Large intestine (tissue), 3 donors: ENCODE results near the gene GPATCH4. TPM values are rescaled to one million over a fixed set of nuclear protein-coding genes. Genes with fewer than 3 reads are reported as not detected.
A peak's percentile ranks its signal among the peaks of the same experiment; 100 is the strongest.

Source experiments
- DNase-seq, 2 donors: peaks; one replicate each; pipeline versions ENCODE4 v3.0.0 to v3.0.0-alpha.2; 2013
- H3K27ac ChIP-seq: one replicate; pipeline ENCODE4 v1.5.1; 2013; ENCODE audit warnings: low read length
- H3K27me3 ChIP-seq: 2 replicates; pipeline ENCODE4 v1.6.1; 2013; ENCODE audit warnings: low read length; ENCODE audit not compliant: control insufficient read depth, insufficient read depth
- H3K36me3 ChIP-seq: 2 replicates; pipeline ENCODE4 v1.6.1; 2013; ENCODE audit warnings: low read length; ENCODE audit not compliant: control insufficient read depth, insufficient read depth
- H3K4me1 ChIP-seq: one replicate; pipeline ENCODE4 v1.6.1; 2013; ENCODE audit warnings: low read length; ENCODE audit not compliant: control insufficient read depth, insufficient read depth
- H3K4me3 ChIP-seq: one replicate; pipeline ENCODE4 v1.5.1; 2013; ENCODE audit warnings: low read length
- H3K9me3 ChIP-seq: one replicate; pipeline ENCODE4 v1.6.1; 2013; ENCODE audit warnings: mild to moderate bottlenecking, low read depth, low read length, moderate library complexity; ENCODE audit not compliant: control insufficient read depth
- WGBS: methylation state at CpG from one replicate; pipeline ENCODE4 v1.1.5; 2013; ENCODE audit warnings: low lambda C conversion rate; ENCODE audit not compliant: insufficient coverage; 5-methylcytosine and 5-hydroxymethylcytosine counted together
- polyA plus RNA-seq: library from polyadenylated mRNA; unstranded; fragments of 120-200 nt; gene quantifications from one replicate; pipeline ENCODE4 v1.2.1, GENCODE V29; 2013

Gene GPATCH4
- polyA plus RNA-seq, 1 donor, result 25.9 TPM

- WGBS, result no CpG with 5 or more reads among the region's 5 CpGs
- H3K4me1 ChIP-seq, result no peaks in the 10 kb centered on the region
Observed at GRCh38 chr1:156579472-156579871, 21.8 kb downstream of the GPATCH4 start, which contains the start of gene TTC24. TTC24 (plus strand) TSS chr1:156579723; CDS start chr1:156581365, 1,642 bp downstream.

DNA sequence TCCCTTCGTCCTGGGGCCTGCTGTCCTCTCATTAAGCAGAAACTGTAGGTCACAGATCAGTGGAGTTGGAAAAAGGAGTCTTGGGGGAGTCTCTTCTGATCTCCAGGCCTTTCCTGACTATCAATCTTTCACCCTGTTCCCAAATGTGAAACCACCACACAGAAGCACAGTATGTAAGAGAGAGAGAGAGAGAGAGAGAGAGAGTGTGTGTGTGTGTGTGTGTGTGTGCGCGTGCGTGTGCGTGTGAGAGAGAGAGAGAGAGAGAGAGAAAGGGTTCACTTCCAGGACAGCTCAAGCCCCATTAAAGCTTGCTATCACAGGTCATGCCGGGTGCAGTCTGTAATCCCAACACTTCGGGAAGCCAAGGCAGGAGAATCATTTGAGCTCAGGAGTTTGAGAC lies 23.2 kb downstream of the GPATCH4 start:
- no peak for DNase-seq
- no peaks in the 10 kb centered on the region for H3K36me3 ChIP-seq
- H3K4me3 ChIP-seq, result no peak overlapping the region
- H3K4me1 ChIP-seq, result no peaks in the 10 kb centered on the region
- H3K27ac ChIP-seq, result no peak overlapping the region
- H3K27me3 ChIP-seq, result peaks cover 2% of the 10 kb centered on the region
- H3K9me3 ChIP-seq, result no peaks in the 10 kb centered on the region
- WGBS, result no CpG with 5 or more reads among the region's 7 CpGs

More at GRCh38 chr1:156579472-156579871, 21.8 kb downstream of the GPATCH4 start, which contains the start of gene TTC24:
- H3K4me3 ChIP-seq, result no peak within 1 kb of the TSS
- no peaks in the 10 kb centered on the region for H3K36me3 ChIP-seq
- H3K9me3 ChIP-seq, result no peaks in the 10 kb centered on the region
- peaks cover 2% of the 10 kb centered on the region for H3K27me3 ChIP-seq
- H3K27ac ChIP-seq, result no peak within 1 kb of the TSS
- no peak for DNase-seq

- Histone ChIP-seq H3K4me3 (no peak overlapping the region), H3K9me3 (no peaks in the 10 kb centered on the region), H3K36me3 (no peaks in the 10 kb centered on the region), H3K27ac (no peak overlapping the region), H3K4me1 (peaks cover 2% of the 10 kb centered on the region), H3K27me3 (peaks cover 2% of the 10 kb centered on the region)
- no peak for DNase-seq
- no CpG with 5 or more reads among the region's 3 CpGs for WGBS
Observed at GRCh38 chr1:156577550-156577949, 23.7 kb downstream of the GPATCH4 start.

DNA sequence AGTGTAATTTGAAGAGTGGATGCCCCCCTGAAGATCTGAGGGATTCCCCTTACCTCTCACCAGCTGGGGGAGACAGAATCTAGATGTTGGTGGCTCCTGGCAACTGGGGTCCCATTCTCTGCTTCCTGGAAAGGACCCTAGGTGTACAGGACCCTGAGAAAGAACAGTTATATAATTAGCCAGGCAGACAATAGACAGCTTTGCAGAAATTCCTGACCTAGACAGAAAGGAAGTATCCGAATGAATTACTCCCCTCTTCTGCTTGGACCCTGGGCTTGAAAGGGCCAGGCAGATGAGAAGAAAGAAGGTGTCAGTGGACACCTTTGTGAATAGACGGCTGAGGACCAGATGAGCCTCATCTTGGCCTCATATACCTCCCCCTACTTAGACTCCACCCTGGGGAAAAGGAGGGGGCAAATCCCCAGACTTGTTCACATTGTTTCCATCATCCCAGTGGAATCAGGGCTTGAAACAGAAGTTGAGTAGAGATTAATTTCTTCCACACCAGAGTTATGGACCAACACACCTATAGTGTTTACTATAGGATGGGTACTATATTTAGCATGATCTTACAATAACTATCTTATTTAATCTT lies 27.1 kb downstream of the GPATCH4 start:
- Histone ChIP-seq H3K4me3 (no peak overlapping the region), H3K4me1 (peaks cover 19% of the 10 kb centered on the region), H3K27ac (no peak overlapping the region), H3K9me3 (no peaks in the 10 kb centered on the region), H3K27me3 (peaks cover 2% of the 10 kb centered on the region), H3K36me3 (no peaks in the 10 kb centered on the region)
- 100% methylated on average over 1 of the region's 2 CpGs for WGBS
- no peak for DNase-seq

- WGBS, result no CpG with 5 or more reads among the region's 10 CpGs
- peaks cover 19% of the 10 kb centered on the region for H3K4me1 ChIP-seq
- no peak for DNase-seq
- H3K27ac ChIP-seq, result no peak overlapping the region
- peak overlapping the region; percentile 60 for H3K4me3 ChIP-seq
- no peaks in the 10 kb centered on the region for H3K36me3 ChIP-seq
- H3K9me3 ChIP-seq, result no peaks in the 10 kb centered on the region
- H3K27me3 ChIP-seq, result peaks cover 2% of the 10 kb centered on the region
Observed at GRCh38 chr1:156572663-156573018, 28.6 kb downstream of the GPATCH4 start.

- peaks cover 2% of the 10 kb centered on the region for H3K27me3 ChIP-seq
- peak; percentile 88 to 89 for DNase-seq
- H3K9me3 ChIP-seq, result no peaks in the 10 kb centered on the region
- no peaks in the 10 kb centered on the region for H3K36me3 ChIP-seq
- WGBS, result no CpG with 5 or more reads among the region's 38 CpGs
- peak within 1 kb of the TSS; percentile 93 for H3K27ac ChIP-seq
- peaks cover 19% of the 10 kb centered on the region for H3K4me1 ChIP-seq
- H3K4me3 ChIP-seq, result peak within 1 kb of the TSS; percentile 60
Observed at GRCh38 chr1:156571919-156572662, 29.2 kb downstream of the GPATCH4 start, which contains the start of gene IQGAP3. IQGAP3 (minus strand) TSS chr1:156572565; CDS start chr1:156572529, 36 bp downstream.

GRCh38 chr1:156571261-156571852 lies 29.9 kb downstream of the GPATCH4 start:
- Histone ChIP-seq H3K4me1 (peaks cover 19% of the 10 kb centered on the region), H3K36me3 (no peaks in the 10 kb centered on the region), H3K27ac (peak overlapping the region; percentile 93), H3K9me3 (no peaks in the 10 kb centered on the region), H3K27me3 (peaks cover 2% of the 10 kb centered on the region), H3K4me3 (peak overlapping the region; percentile 60)
- no CpG with 5 or more reads among the region's 4 CpGs for WGBS
- DNase-seq, result peak; percentile 81 to 93

DNA sequence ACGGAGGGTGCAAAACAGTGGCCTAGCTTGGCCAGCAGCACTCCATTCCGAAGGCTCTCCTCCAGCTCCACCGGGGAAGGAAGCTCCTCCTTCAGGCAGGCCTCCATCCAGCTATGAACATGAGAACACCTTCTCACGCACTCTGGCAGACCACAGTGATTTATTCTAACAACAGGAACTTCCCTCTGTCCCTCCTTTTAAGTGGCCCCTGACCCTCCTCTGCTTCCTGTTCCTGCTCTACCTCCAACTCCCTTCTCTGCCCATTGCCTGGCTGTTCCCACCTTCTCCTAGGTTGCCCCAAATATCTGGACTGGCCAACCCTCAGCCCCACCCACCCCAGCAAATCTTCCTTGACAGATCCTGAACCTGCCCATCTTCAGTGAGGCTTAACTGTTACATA lies 34.8 kb downstream of the GPATCH4 start:
- Histone ChIP-seq H3K4me3 (no peak overlapping the region), H3K27ac (no peak overlapping the region), H3K27me3 (no peaks in the 10 kb centered on the region), H3K4me1 (peaks cover 15% of the 10 kb centered on the region), H3K9me3 (no peaks in the 10 kb centered on the region), H3K36me3 (peaks cover 14% of the 10 kb centered on the region)
- DNase-seq, result no peak
- whole genome bisulfite sequencing, result 100% methylated on average over 1 of the region's 4 CpGs

DNA sequence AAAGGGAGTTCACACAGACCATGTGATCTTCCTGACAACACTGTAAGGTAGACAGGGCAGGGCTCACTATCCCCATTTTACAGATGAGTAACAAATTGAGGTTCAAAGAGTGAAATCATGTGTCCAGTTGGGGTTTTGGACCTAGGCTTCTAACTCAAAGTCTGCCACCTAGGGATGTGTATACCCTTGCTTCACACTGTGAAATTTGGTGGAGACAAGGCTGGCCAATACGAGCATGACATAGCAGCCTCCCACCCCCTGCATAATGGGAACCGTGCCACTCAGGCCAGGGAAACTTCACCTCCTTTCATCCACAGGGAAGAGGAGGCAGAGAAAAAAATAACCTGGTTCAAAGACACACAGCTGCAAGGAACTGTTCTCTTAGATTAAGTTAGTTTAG lies 35.8 kb downstream of the GPATCH4 start:
- H3K27me3 ChIP-seq, result no peaks in the 10 kb centered on the region
- H3K36me3 ChIP-seq, result peaks cover 18% of the 10 kb centered on the region
- DNase-seq, result no peak
- H3K4me1 ChIP-seq, result peaks cover 6% of the 10 kb centered on the region
- WGBS, result no CpG with 5 or more reads among the region's 2 CpGs
- no peak overlapping the region for H3K27ac ChIP-seq
- H3K4me3 ChIP-seq, result no peak overlapping the region
- no peaks in the 10 kb centered on the region for H3K9me3 ChIP-seq

DNA sequence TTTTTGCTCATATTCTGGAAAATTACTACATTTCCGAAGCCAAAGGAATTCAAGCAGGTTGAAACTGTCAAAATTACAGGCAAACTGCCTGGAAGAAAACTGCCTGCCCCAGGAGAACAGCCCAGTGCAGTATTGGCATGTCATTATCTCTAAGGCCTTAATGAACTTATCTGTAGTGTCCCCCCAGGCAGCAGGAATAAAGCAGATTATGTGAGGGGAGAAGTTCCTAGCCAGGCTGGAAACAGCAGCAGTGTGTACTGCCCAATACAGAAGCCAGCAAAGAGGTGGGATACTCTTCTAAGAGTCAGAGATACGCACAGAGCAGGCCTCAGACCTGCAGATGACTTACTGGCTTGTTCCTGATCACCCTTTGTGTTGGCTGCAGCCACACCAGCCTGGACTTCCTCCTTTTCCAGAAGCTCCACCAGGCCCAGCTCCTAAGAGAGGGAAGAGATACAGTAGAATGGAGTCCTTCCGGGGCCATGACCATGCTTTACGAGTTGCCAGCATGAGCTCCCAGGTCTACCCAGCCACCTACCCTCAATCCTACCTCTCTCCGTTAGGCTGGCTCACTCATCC lies 40.6 kb downstream of the GPATCH4 start:
- H3K27ac ChIP-seq, result no peak overlapping the region
- WGBS, result 0% methylated on average over 1 of the region's 5 CpGs
- no peaks in the 10 kb centered on the region for H3K9me3 ChIP-seq
- H3K27me3 ChIP-seq, result no peaks in the 10 kb centered on the region
- H3K36me3 ChIP-seq, result peaks cover 33% of the 10 kb centered on the region
- no peak for DNase-seq
- no peak overlapping the region for H3K4me3 ChIP-seq
- peaks cover 2% of the 10 kb centered on the region for H3K4me1 ChIP-seq
